HG03521 (cell line): Measurements from ENCODE around the gene BMPER.

Source experiments
- ATAC-seq: cut with Tn5 transposase; IDR thresholded peaks from one replicate; pipeline ENCODE4 v1.9.1; 2021; ENCODE audit warnings: mild to moderate bottlenecking, moderate library complexity; ENCODE audit not compliant: unreplicated experiment

The BMPER gene

GRCh38 chr7:34086981-34087380 is 181.6 kb downstream of the BMPER start:
- ATAC-seq = no peak

GRCh38 chr7:34087892-34088891 is 182.9 kb downstream of the BMPER start:
- ATAC-seq = no peak

- ATAC-seq = no peak
These were observed 185.5 kb downstream of the BMPER start for GRCh38 chr7:34090816-34091215.

- no peak for ATAC-seq
These were observed 186.1 kb downstream of the BMPER start for GRCh38 chr7:34091321-34091917.

GRCh38 chr7:34093276-34093675 is 187.9 kb downstream of the BMPER start:
- ATAC-seq = no peak

GRCh38 chr7:34096198-34096651 is 190.9 kb downstream of the BMPER start:
- no peak for ATAC-seq

- no peak for ATAC-seq
These were observed 191.4 kb downstream of the BMPER start for GRCh38 chr7:34096777-34097176.

- ATAC-seq = no peak
These were observed 195.3 kb downstream of the BMPER start for GRCh38 chr7:34100661-34101060.

- ATAC-seq = no peak
These were observed 198.8 kb downstream of the BMPER start for GRCh38 chr7:34104115-34104514.

GRCh38 chr7:34104992-34105391 is 199.7 kb downstream of the BMPER start:
- no peak for ATAC-seq

- ATAC-seq = no peak
These were observed 201.9 kb downstream of the BMPER start for GRCh38 chr7:34107276-34107675.

- no peak for ATAC-seq
These were observed 202.8 kb downstream of the BMPER start for GRCh38 chr7:34108165-34108564.

GRCh38 chr7:34109936-34110780 is 204.8 kb downstream of the BMPER start:
- ATAC-seq = no peak

GRCh38 chr7:34111031-34111430 is 205.7 kb downstream of the BMPER start:
- ATAC-seq = no peak

- no peak for ATAC-seq
These were observed 210.2 kb downstream of the BMPER start for GRCh38 chr7:34115503-34115902.

- ATAC-seq = no peak
These were observed 212.2 kb downstream of the BMPER start for GRCh38 chr7:34117573-34117972.

- ATAC-seq = no peak
These were observed 216.0 kb downstream of the BMPER start for GRCh38 chr7:34121366-34121765.

GRCh38 chr7:34123316-34123715 is 218.0 kb downstream of the BMPER start:
- no peak for ATAC-seq

GRCh38 chr7:34124765-34125164 is 219.4 kb downstream of the BMPER start:
- ATAC-seq = no peak

- ATAC-seq = no peak
These were observed 223.4 kb downstream of the BMPER start for GRCh38 chr7:34128762-34129161.
